HEK293 (cell line): ENCODE measurements around the gene FAM118B.

Experiments
- ATF2 ChIP-seq: fragments of 450-650 bp; formaldehyde crosslinking; IDR thresholded peaks from 2 replicates; pipeline ENCODE4 v1.5.1; 2016; ENCODE audit warnings: missing biosample characterization, missing genetic modification characterization, low read depth
- CTCF ChIP-seq: fragments of 450-650 bp; formaldehyde crosslinking; IDR thresholded peaks from 2 replicates; pipeline ENCODE4 v1.5.1; 2016; ENCODE audit warnings: missing biosample characterization, missing genetic modification characterization
- PBX3 ChIP-seq: sonication (generic); formaldehyde crosslinking; IDR thresholded peaks from 2 replicates; pipeline ENCODE4 v1.8.1; 2022; ENCODE audit warnings: mild to moderate bottlenecking, moderate library complexity, missing genetic modification reagents
- PRDM10 ChIP-seq: fragments of 450-650 bp; formaldehyde crosslinking; IDR thresholded peaks from 2 replicates; pipeline ENCODE4 v1.5.1; 2016; ENCODE audit warnings: missing biosample characterization, missing genetic modification characterization
- SCRT2 ChIP-seq: fragments of 450-650 bp; formaldehyde crosslinking; IDR thresholded peaks from 2 replicates; pipeline ENCODE4 v1.5.1; 2016; ENCODE audit warnings: missing biosample characterization, missing genetic modification characterization
- YY1 ChIP-seq: fragments of 450-650 bp; formaldehyde crosslinking; IDR thresholded peaks from 2 replicates; pipeline ENCODE4 v1.5.1; 2018; ENCODE audit warnings: missing biosample characterization, missing genetic modification characterization
- ZNF433 ChIP-seq: fragments of 450-650 bp; formaldehyde crosslinking; IDR thresholded peaks from 2 replicates; pipeline ENCODE4 v1.5.1; 2016; ENCODE audit warnings: missing biosample characterization, missing genetic modification characterization, low read depth
- ZSCAN18 ChIP-seq: fragments of 450-650 bp; formaldehyde crosslinking; IDR thresholded peaks from 2 replicates; pipeline ENCODE4 v1.5.1; 2016; ENCODE audit warnings: missing biosample characterization, missing genetic modification characterization

GRCh38 chr11:126257144-126257543 lies 45.6 kb downstream of the FAM118B start:
- TF ChIP-seq ATF2 (tag by site-specific recombination) (no peak), PBX3 (CRISPR knock-in tag) (no peak), CTCF (tag by site-specific recombination) (no peak), SCRT2 (tag by site-specific recombination) (no peak), ZSCAN18 (tag by site-specific recombination) (no peak), YY1 (no peak), ZNF433 (tag by site-specific recombination) (no peak), PRDM10 (tag by site-specific recombination) (no peak)
